HFFc6 (cell line): ENCODE data around the gene HLA-B. TPM values are rescaled to one million over a fixed set of nuclear protein-coding genes. Genes with fewer than 3 reads are reported as not detected.

Source experiments
- DNase-seq: peaks from one replicate; pipeline ENCODE4 v3.0.0-alpha.2; 2018
- H3K27ac Mint-ChIP-seq: 2 replicates; pipeline ENCODE4 v1.8.0; 2020; ENCODE audit warnings: mild to moderate bottlenecking, mixed read lengths
- H3K27me3 Mint-ChIP-seq: 2 replicates; pipeline ENCODE4 v1.8.0; 2021; ENCODE audit warnings: mild to moderate bottlenecking, moderate library complexity, mixed read lengths; ENCODE audit not compliant: insufficient read depth
- H3K36me3 Mint-ChIP-seq: 2 replicates; pipeline ENCODE4 v1.8.0; 2021; ENCODE audit warnings: low read depth, mixed read lengths
- H3K4me1 Mint-ChIP-seq: 2 replicates; pipeline ENCODE4 v1.8.0; 2020; ENCODE audit warnings: low read depth, mixed read lengths
- H3K4me3 Mint-ChIP-seq: 2 replicates; pipeline ENCODE4 v1.8.0; 2020; ENCODE audit warnings: mild to moderate bottlenecking, moderate library complexity, mixed read lengths
- H3K9me3 Mint-ChIP-seq: 2 replicates; pipeline ENCODE4 v1.8.0; 2020; ENCODE audit warnings: mild to moderate bottlenecking, mixed read lengths
- CTCF ChIP-seq: fragments of 200-600 bp; sonication (generic); IDR thresholded peaks from 2 replicates; pipeline ENCODE4 v1.5.0; 2021; ENCODE audit warnings: antibody characterized with exemption, mild to moderate bottlenecking
- total RNA-seq, 6 experiments: library from RNA; stranded (reverse); fragmentation: NEBNext Ultra II Directional; extraction: Animal tissue kit (Norgen Biotek cat#: 25700); gene quantifications; 2 replicates in 1 of 6; 3 replicates in 5 of 6; pipeline ENCODE4 v1.2.3, GENCODE V29; 2021

The HLA-B gene
- total RNA-seq, 6 experiments from 2014 or later = 74.1 to 178 (median 162) TPM

- Mint-ChIP-seq H3K4me3 (no peak overlapping the region), H3K36me3 (no peaks in the 10 kb centered on the region), H3K27ac (no peak overlapping the region), H3K27me3 (peaks cover 24% of the 10 kb centered on the region), H3K4me1 (peaks cover 7% of the 10 kb centered on the region; the same call in 1 of the 2 replicates), H3K9me3 (no peaks in the 10 kb centered on the region)
- DNase-seq = no peak
- no peak for TF ChIP-seq CTCF
Observed at GRCh38 chr6:31386977-31387376, 30.0 kb upstream of the HLA-B start.

GRCh38 chr6:31386099-31386498 lies 29.1 kb upstream of the HLA-B start:
- Mint-ChIP-seq H3K36me3 (no peaks in the 10 kb centered on the region), H3K27me3 (peaks cover 28% of the 10 kb centered on the region)

GRCh38 chr6:31385041-31385440 lies 28.1 kb upstream of the HLA-B start:
- Mint-ChIP-seq H3K4me1 (peaks cover 7% of the 10 kb centered on the region; the same call in 1 of the 2 replicates), H3K36me3 (no peaks in the 10 kb centered on the region), H3K9me3 (no peaks in the 10 kb centered on the region), H3K27me3 (peaks cover 33% of the 10 kb centered on the region), H3K27ac (no peak overlapping the region), H3K4me3 (no peak overlapping the region)
- no peak for DNase-seq
- TF ChIP-seq CTCF = no peak

More at GRCh38 chr6:31386099-31386498, 29.1 kb upstream of the HLA-B start:
- TF ChIP-seq CTCF = no peak
- no peak for DNase-seq
- H3K9me3 Mint-ChIP-seq = no peaks in the 10 kb centered on the region
- no peak overlapping the region for H3K4me3 Mint-ChIP-seq
- H3K4me1 Mint-ChIP-seq = peaks cover 7% of the 10 kb centered on the region; the same call in 1 of the 2 replicates
- no peak overlapping the region for H3K27ac Mint-ChIP-seq

- H3K4me1 Mint-ChIP-seq = peaks cover 7% of the 10 kb centered on the region; the same call in 1 of the 2 replicates
- no peak overlapping the region for H3K27ac Mint-ChIP-seq
- no peak for DNase-seq
- no peaks in the 10 kb centered on the region for H3K36me3 Mint-ChIP-seq
- H3K9me3 Mint-ChIP-seq = no peaks in the 10 kb centered on the region
- TF ChIP-seq CTCF = no peak
- no peak overlapping the region for H3K4me3 Mint-ChIP-seq
- peaks cover 40% of the 10 kb centered on the region for H3K27me3 Mint-ChIP-seq
Observed at GRCh38 chr6:31383149-31383548, 26.2 kb upstream of the HLA-B start.

GRCh38 chr6:31381666-31382065 lies 24.7 kb upstream of the HLA-B start:
- H3K4me3 Mint-ChIP-seq = no peak overlapping the region
- H3K36me3 Mint-ChIP-seq = no peaks in the 10 kb centered on the region
- H3K27ac Mint-ChIP-seq = no peak overlapping the region
- no peak for TF ChIP-seq CTCF
- peaks cover 7% of the 10 kb centered on the region; the same call in 1 of the 2 replicates for H3K4me1 Mint-ChIP-seq
- DNase-seq = no peak
- H3K27me3 Mint-ChIP-seq = peaks cover 46% of the 10 kb centered on the region
- no peaks in the 10 kb centered on the region for H3K9me3 Mint-ChIP-seq

- H3K27ac Mint-ChIP-seq = no peak overlapping the region
- no peak for DNase-seq
- H3K4me1 Mint-ChIP-seq = no peaks in the 10 kb centered on the region
- no peaks in the 10 kb centered on the region for H3K36me3 Mint-ChIP-seq
- no peaks in the 10 kb centered on the region for H3K9me3 Mint-ChIP-seq
- H3K4me3 Mint-ChIP-seq = no peak overlapping the region
- H3K27me3 Mint-ChIP-seq = peaks cover 41% of the 10 kb centered on the region
- TF ChIP-seq CTCF = no peak
Observed at GRCh38 chr6:31379850-31380249, 22.9 kb upstream of the HLA-B start.
